GM03348 (cell line): Measurements from ENCODE around the gene SYVN1.

Experiments used
- DNase-seq: peaks from one replicate; pipeline ENCODE4 v3.0.0; 2012; ENCODE audit warnings: low spot score

Gene SYVN1

DNA sequence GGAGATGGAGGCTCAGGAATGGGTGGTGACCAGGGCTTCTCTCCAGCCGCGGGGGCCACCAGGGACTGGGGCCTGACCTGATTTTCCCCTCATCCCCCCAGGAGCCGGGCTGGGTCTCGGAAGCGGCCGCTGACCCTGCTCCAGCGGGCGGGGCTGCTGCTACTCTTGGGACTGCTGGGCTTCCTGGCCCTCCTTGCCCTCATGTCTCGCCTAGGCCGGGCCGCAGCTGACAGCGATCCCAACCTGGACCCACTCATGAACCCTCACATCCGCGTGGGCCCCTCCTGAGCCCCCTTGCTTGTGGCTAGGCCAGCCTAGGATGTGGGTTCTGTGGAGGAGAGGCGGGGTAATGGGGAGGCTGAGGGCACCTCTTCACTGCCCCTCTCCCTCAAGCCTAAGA is 46.5 kb downstream of the SYVN1 start:
- no peak for DNase-seq

DNA sequence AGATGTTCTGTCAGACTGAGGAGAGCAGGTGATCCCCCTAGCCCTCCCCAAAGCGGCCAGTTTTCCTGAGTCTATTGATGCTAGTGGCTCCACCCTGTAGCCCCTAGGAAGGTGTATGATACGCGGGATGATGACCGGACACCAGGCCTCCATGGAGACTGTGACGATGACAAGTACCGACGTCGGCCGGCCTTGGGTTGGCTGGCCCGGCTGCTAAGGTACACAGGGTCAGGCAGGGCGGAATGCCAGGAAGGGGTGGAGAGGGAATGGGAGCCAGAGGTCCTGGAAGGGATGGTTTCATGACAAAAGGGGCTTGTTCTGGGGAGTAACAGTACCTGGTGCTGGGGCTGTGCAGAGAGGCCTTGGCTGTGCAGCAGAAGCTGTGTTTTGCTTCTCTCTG is 47.1 kb downstream of the SYVN1 start:
- DNase-seq = no peak

DNA sequence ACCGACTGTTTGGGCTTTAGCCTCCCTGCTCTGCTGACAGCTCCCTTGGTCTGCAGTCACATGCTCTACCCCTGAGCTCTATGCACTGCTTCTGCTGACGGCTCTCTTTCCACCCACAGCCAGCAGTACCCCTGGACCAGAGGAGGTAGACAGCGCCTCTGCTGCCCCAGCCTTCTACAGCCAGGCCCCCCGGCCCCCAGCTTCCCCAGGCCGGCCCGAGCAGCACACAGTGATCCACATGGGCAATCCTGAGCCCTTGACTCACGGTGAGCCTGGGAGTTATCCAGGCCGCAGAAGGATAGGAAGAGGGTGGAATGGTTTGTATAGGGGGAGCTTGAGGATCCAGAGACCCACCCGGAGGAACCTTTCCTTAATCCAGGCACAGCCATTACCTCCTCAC is 47.5 kb downstream of the SYVN1 start:
- DNase-seq = no peak

DNA sequence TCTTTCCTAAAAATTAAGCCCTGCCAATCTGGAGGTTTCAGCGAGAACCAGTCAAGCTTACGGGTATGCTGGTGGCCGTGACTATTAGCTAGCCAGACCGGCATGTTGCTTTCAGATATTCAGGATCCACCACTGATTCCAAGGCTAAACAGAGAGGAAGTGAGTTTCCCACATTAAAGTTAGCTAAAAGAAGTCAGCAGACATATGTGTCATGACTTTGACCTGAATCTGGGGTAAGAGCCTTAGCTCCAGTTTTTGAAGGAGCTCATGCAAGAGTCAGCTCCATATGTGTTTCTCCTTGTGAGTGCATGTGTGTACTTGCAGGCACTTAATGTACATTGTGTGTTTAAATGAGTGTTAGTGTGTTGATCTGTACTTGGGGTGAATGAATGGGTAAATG is 48.9 kb downstream of the SYVN1 start:
- no peak for DNase-seq

DNA sequence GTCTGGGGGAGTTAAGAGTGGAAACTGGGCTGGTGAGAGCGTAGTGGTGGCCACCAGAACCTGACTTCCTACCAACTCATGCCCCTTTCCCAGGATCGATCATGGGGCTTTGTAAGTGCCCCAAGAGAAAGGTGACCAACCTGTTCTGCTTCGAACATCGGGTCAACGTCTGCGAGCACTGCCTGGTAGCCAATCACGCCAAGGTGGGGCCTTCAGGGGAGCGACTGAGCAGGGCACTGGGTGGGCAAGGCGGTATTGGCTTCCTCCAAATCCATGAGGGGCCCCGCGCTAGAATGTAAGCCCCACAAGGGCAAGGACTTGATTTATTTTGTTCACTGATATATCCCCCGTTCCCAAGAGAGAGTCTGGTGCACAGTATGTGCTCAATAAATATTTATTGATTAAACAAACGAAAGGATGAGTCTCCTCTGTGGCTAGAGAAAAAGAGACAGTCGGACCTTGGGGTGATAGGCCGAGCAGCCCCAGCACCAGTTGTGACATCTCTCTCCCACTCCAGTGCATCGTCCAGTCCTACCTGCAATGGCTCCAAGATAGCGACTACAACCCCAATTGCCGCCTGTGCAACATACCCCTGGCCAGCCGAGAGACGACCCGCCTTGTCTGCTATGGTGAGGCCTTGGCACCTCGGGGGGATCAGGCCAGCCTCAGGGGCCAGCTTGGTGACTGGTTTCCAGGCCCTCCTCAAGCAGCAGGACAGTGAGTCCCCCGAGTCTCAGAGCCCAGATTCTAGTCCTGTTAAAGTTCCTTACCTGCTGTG is 49.5 kb downstream of the SYVN1 start:
- DNase-seq = no peak

DNA sequence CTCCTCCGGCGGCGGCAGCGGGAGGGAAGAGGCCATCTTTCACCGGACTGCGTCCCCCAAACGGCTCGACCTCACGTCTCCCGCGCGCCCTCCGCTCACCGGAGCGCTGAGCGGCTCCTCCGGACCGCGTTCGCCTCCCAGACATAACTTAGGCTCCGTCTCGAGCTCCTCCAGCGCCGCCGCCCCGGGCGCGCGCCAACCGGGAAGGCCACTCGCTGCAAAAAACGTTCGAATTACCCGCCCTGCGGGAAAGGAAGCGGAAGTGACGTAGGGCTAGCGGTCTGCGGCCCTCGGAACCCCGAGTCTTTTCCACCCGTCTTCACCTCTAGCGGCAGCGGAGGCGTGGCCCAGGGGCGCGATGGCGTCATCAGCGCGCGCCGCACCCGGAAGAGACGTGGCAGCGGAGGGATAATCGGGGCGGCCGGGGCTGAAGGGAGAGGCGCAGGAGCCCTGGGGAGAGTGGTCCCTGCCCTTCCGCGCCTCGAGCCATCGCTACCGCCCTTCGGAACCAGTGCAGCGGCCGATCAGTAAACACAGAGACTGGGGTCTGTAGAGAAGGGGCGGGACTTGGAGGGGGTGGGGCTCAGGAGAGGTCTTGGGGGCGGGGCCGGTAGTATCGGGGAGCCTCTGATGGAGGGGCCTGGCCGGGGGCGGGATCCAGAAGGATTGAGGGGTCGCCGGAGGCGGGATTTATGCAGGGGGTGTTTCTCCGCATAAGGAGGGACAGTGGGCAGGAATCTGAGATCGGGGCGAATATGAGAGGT is 50.3 kb downstream of the SYVN1 start, which contains the start of the genes CDCA5 and ZFPL1:
Gene CDCA5, minus strand, starts transcription at position 207 of the 764 bp plus-strand sequence. Its CDS starts 62 bp downstream, at position 145.
Gene ZFPL1, plus strand, starts transcription at position 389 of the 764 bp plus-strand sequence. CDS start 477 bp downstream, outside the sequence.
- DNase-seq = peak; percentile 100

DNA sequence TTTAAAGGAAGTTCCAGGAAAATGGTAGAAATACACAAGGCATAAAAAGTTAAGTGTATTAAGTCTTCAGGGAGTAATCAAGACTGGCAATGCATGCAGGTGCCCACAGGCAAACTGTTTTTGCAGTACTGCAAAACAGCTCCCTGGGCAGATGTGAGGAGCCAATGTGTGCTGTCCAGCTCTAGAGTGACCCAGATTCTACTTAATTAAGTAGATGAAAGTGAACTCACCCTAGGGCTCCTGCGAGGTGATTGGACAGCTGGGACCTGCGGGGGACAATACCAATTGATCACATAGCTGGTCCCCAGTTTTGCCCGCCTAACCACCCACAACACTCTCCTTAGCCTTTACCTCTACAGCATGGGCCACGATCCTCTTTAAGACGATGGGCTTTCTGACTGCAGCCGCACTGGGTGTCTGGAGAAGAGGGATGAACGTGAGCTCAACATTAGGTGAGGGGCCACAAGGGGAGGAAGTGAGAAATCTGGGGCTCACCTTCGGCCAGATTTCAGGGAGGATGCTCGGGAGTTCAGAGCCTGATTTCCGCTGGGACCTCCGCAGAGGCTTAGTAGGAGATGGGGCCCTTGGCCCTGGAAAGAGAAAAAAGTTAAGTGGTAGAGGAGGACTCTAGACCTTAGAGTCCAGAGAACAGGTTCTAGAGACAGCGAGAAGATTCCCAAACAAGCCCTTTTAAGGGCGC is 51.0 kb downstream of the SYVN1 start:
- DNase-seq = no peak

DNA sequence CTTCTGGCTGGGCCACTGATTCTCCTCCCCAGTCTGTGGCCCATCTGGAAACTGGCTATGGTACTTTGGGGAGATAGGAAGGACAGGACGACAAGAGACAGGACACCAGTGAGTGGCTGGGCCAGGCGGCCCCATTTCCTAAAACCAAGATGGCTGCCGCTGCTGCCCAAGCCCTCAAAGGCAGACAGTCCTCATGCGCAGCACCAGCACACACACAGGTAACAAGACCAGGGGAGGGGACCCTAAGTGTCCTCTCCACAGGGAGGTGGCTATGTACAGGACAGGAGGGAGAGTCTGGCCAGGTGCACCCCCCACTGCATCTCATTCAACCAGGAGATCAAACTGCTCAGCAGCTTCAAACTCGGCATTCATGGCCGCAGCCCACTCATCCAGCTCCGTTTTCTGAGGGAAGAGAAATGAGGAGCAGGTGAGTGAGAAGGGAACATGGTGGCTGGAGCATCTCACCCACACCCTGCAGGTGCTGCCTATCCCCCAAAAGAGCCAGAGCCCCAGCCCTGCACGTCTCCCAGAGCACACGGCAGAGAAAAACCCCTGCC is 55.5 kb downstream of the SYVN1 start:
- DNase-seq = no peak

DNA sequence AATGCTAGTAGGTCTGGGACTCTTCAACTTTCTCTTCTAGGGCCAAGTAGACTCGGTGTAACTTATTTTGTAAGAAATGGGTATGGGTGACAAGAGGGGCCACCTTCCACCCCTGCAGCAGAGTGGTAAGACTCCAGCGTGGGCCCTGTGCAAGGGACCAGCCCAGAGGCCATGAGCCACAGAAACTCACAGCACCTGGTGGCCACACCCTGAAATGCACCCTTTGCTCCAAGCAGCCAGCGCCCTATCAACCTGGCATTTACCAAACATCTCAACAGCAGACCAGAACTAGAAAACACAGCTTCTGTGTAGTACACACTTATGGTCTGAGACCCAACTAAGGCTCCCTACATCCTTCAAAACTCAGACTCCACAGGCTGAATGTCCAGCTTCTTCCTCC is 56.2 kb downstream of the SYVN1 start:
- peak; percentile 36 for DNase-seq

DNA sequence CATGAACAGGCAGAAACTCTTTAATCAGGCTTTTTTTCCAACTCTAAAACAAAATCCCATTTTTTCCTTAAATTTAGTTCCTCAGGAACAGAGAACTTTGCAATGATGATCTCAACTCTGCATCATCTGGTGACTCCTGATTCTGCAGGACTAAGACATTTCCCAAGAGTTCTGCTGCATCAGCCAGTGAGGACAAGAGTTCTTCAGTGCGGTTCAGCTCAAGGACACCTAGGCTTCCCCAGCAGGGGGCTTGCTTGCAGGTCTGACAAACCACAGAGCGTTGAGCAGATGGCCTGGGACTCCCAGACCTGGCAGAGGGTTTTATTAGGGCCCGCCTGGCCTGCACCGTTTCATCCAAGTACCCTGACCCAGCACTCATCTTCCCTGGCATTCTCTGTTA is 56.9 kb downstream of the SYVN1 start:
- no peak for DNase-seq
